ENCODE data around the gene FAR2.

FAR2 gene

GRCh38 chr12:29334937-29335336 lies 185.9 kb downstream of the FAR2 start:
- TF ChIP-seq POLR2AphosphoS5 (IDR thresholded peaks at IDR 0.05; ENCODE audit: low read depth) (no peak), CTCF (IDR thresholded peaks at IDR 0.05; ENCODE audit: insufficient read depth, low read length) (no peak), SPI1 (IDR thresholded peaks at IDR 0.05; ENCODE audit: borderline replicate concordance, low read depth) (no peak), GABPA (IDR thresholded peaks at IDR 0.05; ENCODE audit: low read depth) (no peak), REST (IDR thresholded peaks at IDR 0.05; ENCODE audit: insufficient replicate concordance, low read depth) (no peak)
- Histone ChIP-seq H3K27ac (replicated peaks) (no peak overlapping the region), H3K27me3 (ENCODE audit: insufficient read depth, poor library complexity, severe bottlenecking) (no peaks in the 10 kb centered on the region), H3K4me3 (replicated peaks; ENCODE audit: insufficient read depth, low read length) (no peak overlapping the region)
- no peak for DNase-seq (ENCODE audit: low read depth in 1 of 2, low spot score in 1 of 2)

- no peak for DNase-seq (ENCODE audit: low read depth in 1 of 2, low spot score in 1 of 2)
- Histone ChIP-seq H3K4me3 (replicated peaks; ENCODE audit: insufficient read depth, low read length) (no peak overlapping the region), H3K27me3 (ENCODE audit: insufficient read depth, poor library complexity, severe bottlenecking) (no peaks in the 10 kb centered on the region), H3K27ac (replicated peaks) (no peak overlapping the region)
- TF ChIP-seq REST (IDR thresholded peaks at IDR 0.05; ENCODE audit: insufficient replicate concordance, low read depth) (no peak), POLR2AphosphoS5 (IDR thresholded peaks at IDR 0.05; ENCODE audit: low read depth) (no peak), GABPA (IDR thresholded peaks at IDR 0.05; ENCODE audit: low read depth) (no peak), SPI1 (IDR thresholded peaks at IDR 0.05; ENCODE audit: borderline replicate concordance, low read depth) (no peak), CTCF (IDR thresholded peaks at IDR 0.05; ENCODE audit: insufficient read depth, low read length) (no peak)
Measured at GRCh38 chr12:29337325-29337724, 188.2 kb downstream of the FAR2 start.

GRCh38 chr12:29343022-29343799 lies 194.1 kb downstream of the FAR2 start:
- Histone ChIP-seq H3K4me3 (replicated peaks; ENCODE audit: insufficient read depth, low read length) (no peak overlapping the region), H3K27me3 (ENCODE audit: insufficient read depth, poor library complexity, severe bottlenecking) (no peaks in the 10 kb centered on the region), H3K27ac (replicated peaks) (no peak overlapping the region)
- TF ChIP-seq REST (IDR thresholded peaks at IDR 0.05; ENCODE audit: insufficient replicate concordance, low read depth) (no peak), GABPA (IDR thresholded peaks at IDR 0.05; ENCODE audit: low read depth) (no peak), CTCF (IDR thresholded peaks at IDR 0.05; ENCODE audit: insufficient read depth, low read length) (no peak), SPI1 (IDR thresholded peaks at IDR 0.05; ENCODE audit: borderline replicate concordance, low read depth) (no peak), POLR2AphosphoS5 (IDR thresholded peaks at IDR 0.05; ENCODE audit: low read depth) (no peak)
- no peak for DNase-seq (ENCODE audit: low read depth in 1 of 2, low spot score in 1 of 2)

All from HL-60 (cell line).